ENCODE measurements around the gene MYADML2.

MYADML2 gene

GRCh38 chr17:81973432-81973831 lies 26.4 kb upstream of the MYADML2 start:
- H3K27ac ChIP-seq: no peak overlapping the region
- TF ChIP-seq, protein P1, sequence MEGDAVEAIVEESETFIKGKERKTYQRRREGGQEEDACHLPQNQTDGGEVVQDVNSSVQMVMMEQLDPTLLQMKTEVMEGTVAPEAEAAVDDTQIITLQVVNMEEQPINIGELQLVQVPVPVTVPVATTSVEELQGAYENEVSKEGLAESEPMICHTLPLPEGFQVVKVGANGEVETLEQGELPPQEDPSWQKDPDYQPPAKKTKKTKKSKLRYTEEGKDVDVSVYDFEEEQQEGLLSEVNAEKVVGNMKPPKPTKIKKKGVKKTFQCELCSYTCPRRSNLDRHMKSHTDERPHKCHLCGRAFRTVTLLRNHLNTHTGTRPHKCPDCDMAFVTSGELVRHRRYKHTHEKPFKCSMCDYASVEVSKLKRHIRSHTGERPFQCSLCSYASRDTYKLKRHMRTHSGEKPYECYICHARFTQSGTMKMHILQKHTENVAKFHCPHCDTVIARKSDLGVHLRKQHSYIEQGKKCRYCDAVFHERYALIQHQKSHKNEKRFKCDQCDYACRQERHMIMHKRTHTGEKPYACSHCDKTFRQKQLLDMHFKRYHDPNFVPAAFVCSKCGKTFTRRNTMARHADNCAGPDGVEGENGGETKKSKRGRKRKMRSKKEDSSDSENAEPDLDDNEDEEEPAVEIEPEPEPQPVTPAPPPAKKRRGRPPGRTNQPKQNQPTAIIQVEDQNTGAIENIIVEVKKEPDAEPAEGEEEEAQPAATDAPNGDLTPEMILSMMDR (IDR thresholded peaks at IDR 0.05): no peak
- H3K4me3 ChIP-seq (ENCODE audit: low read depth in 1 of 2, low read length in 1 of 2): no peak overlapping the region
- no peaks in the 10 kb centered on the region for H3K9me3 ChIP-seq
- peaks cover 26% of the 10 kb centered on the region for H3K27me3 ChIP-seq
- H3K36me3 ChIP-seq: no peaks in the 10 kb centered on the region
- peaks cover 20 to 26% of the 10 kb centered on the region in 2 experiments for H3K4me1 ChIP-seq (ENCODE audit: control insufficient read depth in 1 of 2, insufficient read depth in 1 of 2, low read depth in 1 of 2, low read length in 1 of 2)

GRCh38 chr17:81968850-81969812 lies 22.1 kb upstream of the MYADML2 start:
- TF ChIP-seq, protein P1 (IDR thresholded peaks at IDR 0.05): no peak
- Histone ChIP-seq H3K27ac (no peak overlapping the region), H3K27me3 (peaks cover 61% of the 10 kb centered on the region), H3K4me3 (ENCODE audit: low read depth in 1 of 2, low read length in 1 of 2) (no peak overlapping the region), H3K36me3 (no peaks in the 10 kb centered on the region), H3K9me3 (no peaks in the 10 kb centered on the region), H3K4me1 (ENCODE audit: control insufficient read depth in 1 of 2, insufficient read depth in 1 of 2, low read depth in 1 of 2, low read length in 1 of 2) (peaks cover 16 to 17% of the 10 kb centered on the region in 2 experiments)

DNA sequence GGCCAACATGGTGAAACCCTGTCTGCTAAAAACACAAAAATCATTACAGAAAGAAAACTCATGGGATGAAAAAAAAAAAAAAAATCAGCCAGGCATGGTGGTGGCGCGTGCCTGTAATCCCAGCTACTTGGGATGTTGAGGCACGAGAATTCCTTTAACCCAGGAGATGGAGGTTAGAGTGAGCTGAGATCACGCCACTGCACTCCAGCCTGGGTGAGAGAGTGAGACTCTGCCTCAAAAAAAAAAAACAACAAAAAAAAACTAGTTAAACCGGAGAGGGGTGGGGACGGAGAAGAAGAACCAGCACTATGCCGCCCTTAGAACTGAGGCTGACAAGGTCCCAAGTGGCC lies 21.3 kb upstream of the MYADML2 start:
- H3K27ac ChIP-seq: no peak overlapping the region
- H3K36me3 ChIP-seq: no peaks in the 10 kb centered on the region
- TF ChIP-seq, protein P1 (IDR thresholded peaks at IDR 0.05): no peak
- no peaks in the 10 kb centered on the region for H3K9me3 ChIP-seq
- peaks cover 65% of the 10 kb centered on the region for H3K27me3 ChIP-seq
- peaks cover 16 to 17% of the 10 kb centered on the region in 2 experiments for H3K4me1 ChIP-seq (ENCODE audit: control insufficient read depth in 1 of 2, insufficient read depth in 1 of 2, low read depth in 1 of 2, low read length in 1 of 2)
- no peak overlapping the region for H3K4me3 ChIP-seq (ENCODE audit: low read depth in 1 of 2, low read length in 1 of 2)

- Histone ChIP-seq H3K27me3 (peaks cover 71% of the 10 kb centered on the region), H3K27ac (no peak overlapping the region), H3K9me3 (no peaks in the 10 kb centered on the region), H3K36me3 (no peaks in the 10 kb centered on the region), H3K4me3 (ENCODE audit: low read depth in 1 of 2, low read length in 1 of 2) (no peak overlapping the region), H3K4me1 (ENCODE audit: control insufficient read depth in 1 of 2, insufficient read depth in 1 of 2, low read depth in 1 of 2, low read length in 1 of 2) (peaks cover 16 to 17% of the 10 kb centered on the region in 2 experiments)
- TF ChIP-seq, protein P1 (IDR thresholded peaks at IDR 0.05): no peak
Measured at GRCh38 chr17:81967533-81968395, 20.7 kb upstream of the MYADML2 start.

DNA sequence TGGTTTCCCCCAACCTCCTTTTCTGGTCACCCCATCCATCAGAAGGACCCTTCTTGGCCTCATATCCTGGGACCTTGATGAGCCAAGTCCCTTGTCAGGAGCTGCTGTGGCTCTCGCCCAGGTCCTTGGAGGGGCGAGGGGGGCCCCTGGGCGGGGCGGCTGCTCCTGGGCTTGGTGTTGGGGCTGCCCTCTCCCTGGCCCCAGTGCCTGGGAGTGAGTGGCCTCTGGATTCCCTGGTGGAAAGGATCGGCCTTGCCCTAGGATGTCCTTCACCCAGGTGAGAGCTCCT lies 20.2 kb upstream of the MYADML2 start:
- H3K36me3 ChIP-seq: no peaks in the 10 kb centered on the region
- H3K4me3 ChIP-seq (ENCODE audit: low read depth in 1 of 2, low read length in 1 of 2): no peak overlapping the region
- H3K27ac ChIP-seq: no peak overlapping the region
- H3K4me1 ChIP-seq (ENCODE audit: control insufficient read depth in 1 of 2, insufficient read depth in 1 of 2, low read depth in 1 of 2, low read length in 1 of 2): peaks cover 16 to 17% of the 10 kb centered on the region in 2 experiments
- no peaks in the 10 kb centered on the region for H3K9me3 ChIP-seq
- peaks cover 77% of the 10 kb centered on the region for H3K27me3 ChIP-seq
- TF ChIP-seq, protein P1 (IDR thresholded peaks at IDR 0.05): no peak
